ENCODE data around the gene EFR3B.

EFR3B gene

GRCh38 chr2:25068217-25068616, 26.3 kb downstream of the EFR3B start:
- in situ Hi-C loops (cut with MboI; ENCODE audit: low sequenced_read_pairs), result no loop called here

- in situ Hi-C loops (cut with MboI; ENCODE audit: low sequenced_read_pairs), result no loop called here
Observed at GRCh38 chr2:25071966-25072365, 30.1 kb downstream of the EFR3B start.

GRCh38 chr2:25072606-25073005, 30.7 kb downstream of the EFR3B start:
- in situ Hi-C loops (cut with MboI; ENCODE audit: low sequenced_read_pairs), result no loop called here

GRCh38 chr2:25073025-25073424, 31.1 kb downstream of the EFR3B start:
- in situ Hi-C loops (cut with MboI; ENCODE audit: low sequenced_read_pairs), result no loop called here

GRCh38 chr2:25073914-25074313, 32.0 kb downstream of the EFR3B start:
- in situ Hi-C loops (cut with MboI; ENCODE audit: low sequenced_read_pairs), result no loop called here

- in situ Hi-C loops (cut with MboI; ENCODE audit: low sequenced_read_pairs), result no loop called here
Observed at GRCh38 chr2:25074826-25075225, 33.0 kb downstream of the EFR3B start.

- in situ Hi-C loops (cut with MboI; ENCODE audit: low sequenced_read_pairs), result no loop called here
Observed at GRCh38 chr2:25076749-25077148, 34.9 kb downstream of the EFR3B start.

GRCh38 chr2:25077789-25078169, 35.9 kb downstream of the EFR3B start:
- in situ Hi-C loops (cut with MboI; ENCODE audit: low sequenced_read_pairs), result no loop called here

GRCh38 chr2:25078170-25079049, 36.5 kb downstream of the EFR3B start:
- in situ Hi-C loops (cut with MboI; ENCODE audit: low sequenced_read_pairs), result no loop called here

GRCh38 chr2:25079050-25079635, 37.3 kb downstream of the EFR3B start:
- in situ Hi-C loops (cut with MboI; ENCODE audit: low sequenced_read_pairs), result no loop called here

GRCh38 chr2:25081237-25081790, 39.4 kb downstream of the EFR3B start:
- in situ Hi-C loops (cut with MboI; ENCODE audit: low sequenced_read_pairs), result no loop called here

- in situ Hi-C loops (cut with MboI; ENCODE audit: low sequenced_read_pairs), result no loop called here
Observed at GRCh38 chr2:25082002-25082622, 40.2 kb downstream of the EFR3B start.

- in situ Hi-C loops (cut with MboI; ENCODE audit: low sequenced_read_pairs), result no loop called here
Observed at GRCh38 chr2:25085761-25086560, 44.1 kb downstream of the EFR3B start.

- in situ Hi-C loops (cut with MboI; ENCODE audit: low sequenced_read_pairs), result no loop called here
Observed at GRCh38 chr2:25088817-25089516, 47.1 kb downstream of the EFR3B start.

- in situ Hi-C loops (cut with MboI; ENCODE audit: low sequenced_read_pairs), result no loop called here
Observed at GRCh38 chr2:25089605-25090315, 47.9 kb downstream of the EFR3B start.

GRCh38 chr2:25090801-25091200, 48.9 kb downstream of the EFR3B start:
- in situ Hi-C loops (cut with MboI; ENCODE audit: low sequenced_read_pairs), result no loop called here

- in situ Hi-C loops (cut with MboI; ENCODE audit: low sequenced_read_pairs), result no loop called here
Observed at GRCh38 chr2:25091265-25091664, 49.4 kb downstream of the EFR3B start.

- in situ Hi-C loops (cut with MboI; ENCODE audit: low sequenced_read_pairs), result no loop called here
Observed at GRCh38 chr2:25098056-25098455, 56.2 kb downstream of the EFR3B start.

- in situ Hi-C loops (cut with MboI; ENCODE audit: low sequenced_read_pairs), result no loop called here
Observed at GRCh38 chr2:25098670-25099486, 57.0 kb downstream of the EFR3B start.
